Measurements from ENCODE around the gene KLC1.

DNA sequence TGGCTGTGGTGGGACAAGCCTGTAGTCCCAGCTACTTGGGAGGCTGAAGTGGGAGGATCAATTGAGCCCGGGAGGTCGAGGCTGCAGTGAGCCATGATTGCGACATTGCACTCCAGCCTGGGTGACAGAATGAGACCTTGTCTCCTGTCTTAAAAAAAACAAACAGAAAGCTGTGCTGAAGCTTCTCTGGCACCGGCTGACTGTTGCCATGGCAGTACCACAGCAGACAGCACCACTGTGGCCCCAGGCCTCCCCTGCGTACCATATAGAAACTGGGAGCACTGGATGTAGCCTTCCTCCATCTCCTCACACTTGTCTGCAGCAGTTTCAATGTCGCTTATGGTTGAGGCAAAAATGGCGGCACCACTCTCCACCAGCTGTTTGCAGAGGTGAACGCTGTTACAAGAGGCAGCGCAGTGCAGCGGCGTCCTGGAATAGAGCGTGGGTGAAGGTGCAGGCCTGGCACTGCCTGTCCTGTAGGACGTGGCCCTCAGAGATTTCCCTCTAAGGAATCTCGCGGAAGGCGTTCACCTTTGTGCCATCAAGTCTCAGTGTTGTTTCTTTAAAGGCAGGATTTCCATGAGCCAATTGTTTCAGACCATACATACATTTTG lies 108.5 kb downstream of the KLC1 start:
- TF ChIP-seq, protein P1, sequence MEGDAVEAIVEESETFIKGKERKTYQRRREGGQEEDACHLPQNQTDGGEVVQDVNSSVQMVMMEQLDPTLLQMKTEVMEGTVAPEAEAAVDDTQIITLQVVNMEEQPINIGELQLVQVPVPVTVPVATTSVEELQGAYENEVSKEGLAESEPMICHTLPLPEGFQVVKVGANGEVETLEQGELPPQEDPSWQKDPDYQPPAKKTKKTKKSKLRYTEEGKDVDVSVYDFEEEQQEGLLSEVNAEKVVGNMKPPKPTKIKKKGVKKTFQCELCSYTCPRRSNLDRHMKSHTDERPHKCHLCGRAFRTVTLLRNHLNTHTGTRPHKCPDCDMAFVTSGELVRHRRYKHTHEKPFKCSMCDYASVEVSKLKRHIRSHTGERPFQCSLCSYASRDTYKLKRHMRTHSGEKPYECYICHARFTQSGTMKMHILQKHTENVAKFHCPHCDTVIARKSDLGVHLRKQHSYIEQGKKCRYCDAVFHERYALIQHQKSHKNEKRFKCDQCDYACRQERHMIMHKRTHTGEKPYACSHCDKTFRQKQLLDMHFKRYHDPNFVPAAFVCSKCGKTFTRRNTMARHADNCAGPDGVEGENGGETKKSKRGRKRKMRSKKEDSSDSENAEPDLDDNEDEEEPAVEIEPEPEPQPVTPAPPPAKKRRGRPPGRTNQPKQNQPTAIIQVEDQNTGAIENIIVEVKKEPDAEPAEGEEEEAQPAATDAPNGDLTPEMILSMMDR (IDR thresholded peaks at IDR 0.05) = no peak
- TF ChIP-seq EZH2 (IDR thresholded peaks at IDR 0.05; ENCODE audit: borderline replicate concordance, insufficient read depth, low read depth, low read length, poor library complexity, severe bottlenecking) = no peak

All from B cell (primary cell).